Smooth muscle cell (in vitro differentiated cells): ENCODE data around the gene PSMC3IP. TPM values are rescaled to one million over a fixed set of nuclear protein-coding genes. Genes with fewer than 3 reads are reported as not detected.

Experiments
- DNase-seq: peaks from one replicate; lab custom pipeline; 2025; ENCODE audit not compliant: unreplicated experiment; lab: John Stamatoyannopoulos, UW
- H2AFZ ChIP-seq: fragments of 200-600 bp; sonication (generic); 2 replicates; pipeline ENCODE4 v1.6.0; 2016; ENCODE audit warnings: antibody characterized with exemption, low read depth, mild to moderate bottlenecking
- H3F3A ChIP-seq: fragments of 200-600 bp; sonication (generic); 2 replicates; pipeline ENCODE4 v1.6.0; 2017; ENCODE audit warnings: antibody characterized with exemption, low read depth
- H3K27ac ChIP-seq: fragments of 200-600 bp; sonication (generic); 2 replicates; pipeline ENCODE4 v1.5.1; 2016; ENCODE audit warnings: low read depth, mild to moderate bottlenecking
- H3K27me3 ChIP-seq: fragments of 200-600 bp; sonication (generic); 2 replicates; pipeline ENCODE4 v1.6.1; 2016; ENCODE audit warnings: low read depth, mild to moderate bottlenecking
- H3K36me3 ChIP-seq: fragments of 200-600 bp; sonication (generic); 2 replicates; pipeline ENCODE4 v1.5.1; 2016; ENCODE audit warnings: low read depth
- H3K4me1 ChIP-seq: fragments of 200-600 bp; sonication (generic); 2 replicates; pipeline ENCODE4 v1.5.1; 2016; ENCODE audit warnings: low read depth
- H3K4me2 ChIP-seq: fragments of 200-600 bp; sonication (generic); 2 replicates; pipeline ENCODE4 v1.6.0; 2016; ENCODE audit warnings: mild to moderate bottlenecking
- H3K4me3 ChIP-seq: fragments of 200-600 bp; sonication (generic); 2 replicates; pipeline ENCODE4 v1.5.1; 2016; ENCODE audit warnings: mild to moderate bottlenecking
- H3K79me2 ChIP-seq: fragments of 200-600 bp; sonication (generic); 2 replicates; pipeline ENCODE4 v1.6.0; 2016; ENCODE audit warnings: low read depth, mild to moderate bottlenecking
- H3K9ac ChIP-seq: fragments of 200-600 bp; sonication (generic); 2 replicates; pipeline ENCODE4 v1.6.0; 2016; ENCODE audit warnings: low read depth
- H3K9me3 ChIP-seq: fragments of 200-600 bp; sonication (generic); replicated peaks from 2 replicates; pipeline ENCODE4 v1.5.1; 2016; ENCODE audit warnings: low read depth
- H4K20me1 ChIP-seq: fragments of 200-600 bp; sonication (generic); 2 replicates; pipeline ENCODE4 v1.6.0; 2016; ENCODE audit warnings: low read depth
- CTCF ChIP-seq: fragments of 200-600 bp; sonication (generic); IDR thresholded peaks from 2 replicates; pipeline ENCODE4 v1.5.1; 2017; ENCODE audit warnings: borderline replicate concordance, mild to moderate bottlenecking, antibody characterized with exemption; ENCODE audit not compliant: insufficient read depth, poor library complexity, severe bottlenecking
- WGBS: methylation state at CpG from one replicate; pipeline ENCODE4 v1.1.7; 2016; ENCODE audit warnings: low lambda C conversion rate; 5-methylcytosine and 5-hydroxymethylcytosine counted together
- polyA plus RNA-seq: library from polyadenylated mRNA; unstranded; fragments of >200 nt; fragmentation: Nextera tagmentation; extraction: Ambion mirVana; gene quantifications from 2 replicates; pipeline ENCODE4 v1.2.1, GENCODE V29; 2016
- total RNA-seq: library from RNA; depleted of rRNA; stranded (reverse); fragments of >200 nt; gene quantifications from 2 replicates; pipeline ENCODE4 v1.2.3, GENCODE V29; 2014

The PSMC3IP gene
- total and polyA plus RNA-seq, 2 experiments from 2014 or later, result 5.3 to 7.7 TPM

GRCh38 chr17:42571435-42572225, 5.9 kb downstream of the PSMC3IP start:
- Histone ChIP-seq H3K9ac (no peak overlapping the region), H3K4me2 (no peak overlapping the region), H4K20me1 (no peaks in the 10 kb centered on the region), H3K9me3 (no peaks in the 10 kb centered on the region), H3K36me3 (peaks cover 3% of the 10 kb centered on the region), H3K4me3 (no peak overlapping the region), H3K27ac (no peak overlapping the region), H3F3A (peaks cover 11% of the 10 kb centered on the region), H3K79me2 (peaks cover 13% of the 10 kb centered on the region), H3K4me1 (peaks cover 4% of the 10 kb centered on the region), H3K27me3 (no peaks in the 10 kb centered on the region), H2AFZ (no peak overlapping the region)
- no peak for TF ChIP-seq CTCF
- WGBS, result 98% methylated on average over 12 of the region's 12 CpGs
- no peak for DNase-seq

- DNase-seq, result no peak
- no peak overlapping the region for H3K27ac ChIP-seq
- peaks cover 16% of the 10 kb centered on the region for H3K79me2 ChIP-seq
- peak overlapping the region; percentile 94 for H3K4me2 ChIP-seq
- H3K27me3 ChIP-seq, result no peaks in the 10 kb centered on the region
- peaks cover 12% of the 10 kb centered on the region for H3F3A ChIP-seq
- H3K36me3 ChIP-seq, result peaks cover 3% of the 10 kb centered on the region
- no peaks in the 10 kb centered on the region for H3K9me3 ChIP-seq
- H2AFZ ChIP-seq, result no peak overlapping the region
- H4K20me1 ChIP-seq, result no peaks in the 10 kb centered on the region
- H3K4me1 ChIP-seq, result peaks cover 5% of the 10 kb centered on the region
- WGBS, result 96% methylated on average over 14 of the region's 14 CpGs
- TF ChIP-seq CTCF, result no peak
- H3K9ac ChIP-seq, result no peak overlapping the region
- peak overlapping the region; percentile 87 for H3K4me3 ChIP-seq
These were observed 9.0 kb downstream of the PSMC3IP start for GRCh38 chr17:42568341-42569111.

- peak within 1 kb of the TSS; percentile 22 for H2AFZ ChIP-seq
- H3K9me3 ChIP-seq, result no peaks in the 10 kb centered on the region
- peaks cover 3% of the 10 kb centered on the region for H3K36me3 ChIP-seq
- H3K4me2 ChIP-seq, result peak within 1 kb of the TSS; percentile 94
- peaks cover 8% of the 10 kb centered on the region for H3F3A ChIP-seq
- H3K4me3 ChIP-seq, result peak within 1 kb of the TSS; percentile 87
- DNase-seq, result peak; percentile 76
- no peaks in the 10 kb centered on the region for H4K20me1 ChIP-seq
- H3K4me1 ChIP-seq, result peaks cover 14% of the 10 kb centered on the region
- TF ChIP-seq CTCF, result no peak
- H3K9ac ChIP-seq, result peak within 1 kb of the TSS; percentile 76
- no peaks in the 10 kb centered on the region for H3K27me3 ChIP-seq
- WGBS, result under 1% methylated on average over 57 of the region's 72 CpGs
- H3K79me2 ChIP-seq, result peaks cover 30% of the 10 kb centered on the region
- peak within 1 kb of the TSS; percentile 56 for H3K27ac ChIP-seq
These were observed 10.5 kb downstream of the PSMC3IP start, which contains the start of gene MLX for GRCh38 chr17:42566883-42567573. Gene MLX (plus strand): TSS chr17:42567100. CDS start chr17:42567125, 25 bp downstream.
